ENCODE measurements around the gene KIF5B.
"Not testable (repeated sequence)": the region's sequence is repeated elsewhere in the genome, so short reads cannot be mapped to it uniquely, and the experiment has no call there.

The KIF5B gene

DNA sequence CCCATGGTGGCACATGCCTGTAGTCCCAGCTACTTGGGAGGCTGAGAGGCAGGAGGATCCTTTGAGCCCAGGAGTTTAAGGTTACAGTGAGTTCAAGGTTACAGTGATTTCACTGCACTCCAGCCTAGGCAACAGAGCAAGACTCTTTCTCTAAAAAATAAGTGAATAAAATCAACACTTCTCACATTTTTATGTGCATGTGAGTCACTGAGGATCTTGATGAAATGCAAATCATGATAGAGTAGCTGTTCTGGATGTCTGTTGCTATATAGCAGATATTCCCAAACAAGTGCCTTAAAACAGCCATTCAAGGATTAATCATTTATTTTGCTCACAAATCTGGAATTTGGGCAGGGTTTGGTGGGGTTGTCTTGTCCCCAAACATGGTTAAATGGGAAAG lies 65.3 kb downstream of the KIF5B start:
- no peaks in the 10 kb centered on the region for H3K9me3 ChIP-seq (ENCODE audit: control insufficient read depth, insufficient read depth, low read length)
- H3K27ac ChIP-seq (ENCODE audit: low read length), result no peak overlapping the region
- DNase-seq (ENCODE audit: low read depth, low spot score), result no peak
- H3K36me3 ChIP-seq (ENCODE audit: control insufficient read depth, insufficient read depth, low read length), result no peaks in the 10 kb centered on the region
- no peak overlapping the region for H3K4me3 ChIP-seq (ENCODE audit: low read length)
- H3K4me1 ChIP-seq (ENCODE audit: control insufficient read depth, insufficient read depth, low read length), result no peaks in the 10 kb centered on the region
- H3K27me3 ChIP-seq (ENCODE audit: control insufficient read depth, insufficient read depth, low read length), result no peaks in the 10 kb centered on the region

DNA sequence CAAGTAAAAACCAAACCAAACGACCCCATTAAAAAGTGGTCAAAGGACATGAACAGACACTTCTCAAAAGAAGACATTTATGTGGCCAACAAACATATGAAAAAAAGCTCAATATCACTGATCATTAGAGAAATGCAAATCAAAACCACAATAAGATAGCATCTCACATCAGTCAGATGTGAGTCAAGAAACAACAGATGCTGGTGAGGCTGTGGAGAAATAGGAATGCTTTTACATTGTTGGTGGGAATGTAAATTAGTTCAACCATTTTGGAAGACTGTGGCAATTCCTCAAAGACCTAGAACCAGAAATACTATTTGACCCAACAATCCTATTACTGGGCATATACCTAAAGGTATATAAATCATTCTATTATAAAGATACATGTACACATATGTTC lies 68.4 kb downstream of the KIF5B start:
- not testable (repeated sequence) for H3K4me3 ChIP-seq (ENCODE audit: low read length); DNase-seq (ENCODE audit: low read depth, low spot score); H3K27ac ChIP-seq (ENCODE audit: low read length); H3K27me3 ChIP-seq (ENCODE audit: control insufficient read depth, insufficient read depth, low read length); H3K4me1 ChIP-seq (ENCODE audit: control insufficient read depth, insufficient read depth, low read length); H3K36me3 ChIP-seq (ENCODE audit: control insufficient read depth, insufficient read depth, low read length); H3K9me3 ChIP-seq (ENCODE audit: control insufficient read depth, insufficient read depth, low read length)
- WGBS (ENCODE audit: insufficient coverage, insufficient read length), result no CpG with 5 or more reads among the region's 1 CpG

DNA sequence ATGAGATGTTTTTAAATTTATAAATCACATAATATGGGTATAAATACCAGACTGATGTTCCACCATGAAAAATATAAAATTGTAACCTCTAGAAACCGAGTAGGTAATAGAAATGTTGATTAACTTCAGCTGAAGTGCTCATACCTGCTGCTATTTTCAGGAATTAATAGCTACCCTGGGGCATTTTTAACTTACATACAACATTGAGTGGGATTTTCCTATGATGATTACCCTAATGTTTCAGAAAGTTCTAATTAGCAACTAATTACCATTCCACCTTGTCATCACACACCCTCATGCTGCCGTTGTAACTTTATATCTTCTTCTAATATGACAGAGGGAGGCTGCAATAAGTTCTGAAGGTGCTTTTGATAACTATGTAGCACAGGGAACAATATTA lies 74.1 kb downstream of the KIF5B start:
- Histone ChIP-seq H3K27ac (ENCODE audit: low read length) (no peak overlapping the region), H3K4me3 (ENCODE audit: low read length) (no peak overlapping the region), H3K9me3 (ENCODE audit: control insufficient read depth, insufficient read depth, low read length) (no peaks in the 10 kb centered on the region), H3K27me3 (ENCODE audit: control insufficient read depth, insufficient read depth, low read length) (no peaks in the 10 kb centered on the region), H3K4me1 (ENCODE audit: control insufficient read depth, insufficient read depth, low read length) (no peaks in the 10 kb centered on the region), H3K36me3 (ENCODE audit: control insufficient read depth, insufficient read depth, low read length) (no peaks in the 10 kb centered on the region)
- no CpG with 5 or more reads among the region's 2 CpGs for WGBS (ENCODE audit: insufficient coverage, insufficient read length)
- DNase-seq (ENCODE audit: low read depth, low spot score), result no peak

DNA sequence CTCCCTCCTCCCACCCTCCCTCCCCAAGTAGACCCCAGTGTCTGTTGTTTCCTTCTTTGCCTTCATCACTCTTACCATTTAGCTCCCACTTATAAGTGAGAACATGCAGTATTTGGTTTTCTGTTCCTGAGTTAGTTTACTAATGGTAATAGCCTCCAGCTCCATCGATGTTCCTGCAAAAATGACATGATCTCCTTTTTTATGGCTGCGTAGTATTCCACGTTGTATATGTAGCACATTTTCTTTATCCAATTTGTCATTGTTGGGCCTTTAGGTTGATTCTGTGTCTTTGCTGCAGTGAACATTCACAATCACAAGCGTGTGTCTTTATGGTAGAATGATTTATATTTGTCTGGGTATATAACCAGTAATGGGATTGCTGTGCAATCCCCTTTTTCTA lies 75.8 kb downstream of the KIF5B start:
- Histone ChIP-seq H3K27ac (ENCODE audit: low read length) (no peak overlapping the region), H3K4me3 (ENCODE audit: low read length) (no peak overlapping the region), H3K9me3 (ENCODE audit: control insufficient read depth, insufficient read depth, low read length) (no peaks in the 10 kb centered on the region), H3K4me1 (ENCODE audit: control insufficient read depth, insufficient read depth, low read length) (no peaks in the 10 kb centered on the region), H3K36me3 (ENCODE audit: control insufficient read depth, insufficient read depth, low read length) (no peaks in the 10 kb centered on the region), H3K27me3 (ENCODE audit: control insufficient read depth, insufficient read depth, low read length) (no peaks in the 10 kb centered on the region)
- no CpG with 5 or more reads among the region's 4 CpGs for WGBS (ENCODE audit: insufficient coverage, insufficient read length)
- DNase-seq (ENCODE audit: low read depth, low spot score), result no peak

DNA sequence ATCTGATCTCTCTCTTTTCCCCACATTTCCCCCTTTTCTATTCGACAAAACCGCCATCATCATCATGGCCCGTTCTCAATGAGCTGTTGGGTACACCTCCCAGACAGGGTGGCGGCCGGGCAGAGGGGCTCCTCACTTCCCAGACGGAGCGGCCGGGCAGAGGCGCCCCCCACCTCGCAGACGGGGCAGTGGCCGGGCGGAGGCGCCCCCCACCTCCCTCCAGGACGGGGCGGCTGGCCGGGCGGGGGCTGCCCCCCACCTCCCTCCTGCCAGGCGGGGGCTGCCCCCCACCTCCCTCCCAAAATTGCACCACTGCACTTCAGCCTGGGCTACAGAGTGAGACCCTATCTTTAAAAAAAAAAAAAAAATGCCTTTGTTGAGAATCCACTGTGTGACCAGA lies 77.2 kb downstream of the KIF5B start:
- H3K9me3 ChIP-seq (ENCODE audit: control insufficient read depth, insufficient read depth, low read length); H3K36me3 ChIP-seq (ENCODE audit: control insufficient read depth, insufficient read depth, low read length); H3K27me3 ChIP-seq (ENCODE audit: control insufficient read depth, insufficient read depth, low read length); DNase-seq (ENCODE audit: low read depth, low spot score); H3K4me1 ChIP-seq (ENCODE audit: control insufficient read depth, insufficient read depth, low read length); H3K27ac ChIP-seq (ENCODE audit: low read length); H3K4me3 ChIP-seq (ENCODE audit: low read length): not testable (repeated sequence)
- no CpG with 5 or more reads among the region's 19 CpGs for WGBS (ENCODE audit: insufficient coverage, insufficient read length)

DNA sequence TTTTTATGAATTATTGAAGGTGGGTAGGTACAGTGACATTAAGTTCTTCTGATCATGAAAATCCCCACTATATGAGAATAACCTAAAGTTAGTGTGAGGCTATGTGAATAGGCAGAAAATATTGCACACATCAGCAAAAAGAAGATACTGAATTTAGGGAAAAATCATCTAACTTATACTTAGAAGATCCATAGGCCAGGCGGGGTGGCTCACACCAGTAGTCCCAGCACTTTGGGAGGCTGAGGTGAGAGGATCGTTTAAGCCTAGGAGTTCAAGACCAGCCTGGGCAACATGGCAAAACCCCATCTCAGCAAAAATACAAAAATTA lies 78.1 kb downstream of the KIF5B start:
- no peak for DNase-seq (ENCODE audit: low read depth, low spot score)
- Histone ChIP-seq H3K36me3 (ENCODE audit: control insufficient read depth, insufficient read depth, low read length) (no peaks in the 10 kb centered on the region), H3K4me1 (ENCODE audit: control insufficient read depth, insufficient read depth, low read length) (no peaks in the 10 kb centered on the region), H3K9me3 (ENCODE audit: control insufficient read depth, insufficient read depth, low read length) (no peaks in the 10 kb centered on the region), H3K4me3 (ENCODE audit: low read length) (no peak overlapping the region), H3K27me3 (ENCODE audit: control insufficient read depth, insufficient read depth, low read length) (no peaks in the 10 kb centered on the region), H3K27ac (ENCODE audit: low read length) (no peak overlapping the region)
- WGBS (ENCODE audit: insufficient coverage, insufficient read length), result no CpG with 5 or more reads among the region's 2 CpGs

DNA sequence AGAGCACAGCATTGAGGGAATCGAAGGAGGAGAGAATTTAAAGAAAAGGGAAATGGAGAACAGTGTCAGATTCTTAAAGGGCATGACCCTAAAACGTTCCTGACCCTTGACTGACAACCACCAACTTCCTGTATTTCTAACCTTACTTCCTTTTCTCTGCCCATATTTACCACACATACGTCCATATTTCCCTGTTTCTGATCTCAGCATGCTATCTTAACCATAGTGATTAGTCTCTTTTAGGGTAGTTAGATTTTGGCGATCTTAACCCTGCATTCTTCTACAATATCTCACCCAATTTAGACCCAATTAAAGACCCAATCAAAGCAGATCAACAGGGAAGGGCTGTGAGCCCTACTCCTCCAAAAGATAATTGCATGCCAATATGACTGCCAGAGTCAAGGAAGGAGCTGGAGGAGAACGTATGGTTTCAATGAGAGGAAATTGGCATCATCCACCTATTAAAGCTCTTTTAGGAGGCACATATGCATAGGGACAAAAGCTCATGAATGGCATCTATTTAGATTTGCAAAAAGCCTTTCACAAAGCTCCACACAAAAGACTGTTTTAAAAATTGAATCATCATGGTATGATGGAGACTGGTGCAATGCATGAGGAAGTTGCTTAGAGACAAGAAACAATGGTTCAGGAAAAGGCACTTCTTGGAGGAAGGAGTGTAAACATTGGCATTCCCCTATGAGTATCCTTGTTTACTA lies 78.6 kb downstream of the KIF5B start:
- Histone ChIP-seq H3K4me1 (ENCODE audit: control insufficient read depth, insufficient read depth, low read length) (no peaks in the 10 kb centered on the region), H3K27me3 (ENCODE audit: control insufficient read depth, insufficient read depth, low read length) (no peaks in the 10 kb centered on the region), H3K9me3 (ENCODE audit: control insufficient read depth, insufficient read depth, low read length) (no peaks in the 10 kb centered on the region), H3K4me3 (ENCODE audit: low read length) (no peak overlapping the region), H3K27ac (ENCODE audit: low read length) (no peak overlapping the region), H3K36me3 (ENCODE audit: control insufficient read depth, insufficient read depth, low read length) (no peaks in the 10 kb centered on the region)
- DNase-seq (ENCODE audit: low read depth, low spot score), result no peak
- whole genome bisulfite sequencing (ENCODE audit: insufficient coverage, insufficient read length), result no CpG with 5 or more reads among the region's 5 CpGs

DNA sequence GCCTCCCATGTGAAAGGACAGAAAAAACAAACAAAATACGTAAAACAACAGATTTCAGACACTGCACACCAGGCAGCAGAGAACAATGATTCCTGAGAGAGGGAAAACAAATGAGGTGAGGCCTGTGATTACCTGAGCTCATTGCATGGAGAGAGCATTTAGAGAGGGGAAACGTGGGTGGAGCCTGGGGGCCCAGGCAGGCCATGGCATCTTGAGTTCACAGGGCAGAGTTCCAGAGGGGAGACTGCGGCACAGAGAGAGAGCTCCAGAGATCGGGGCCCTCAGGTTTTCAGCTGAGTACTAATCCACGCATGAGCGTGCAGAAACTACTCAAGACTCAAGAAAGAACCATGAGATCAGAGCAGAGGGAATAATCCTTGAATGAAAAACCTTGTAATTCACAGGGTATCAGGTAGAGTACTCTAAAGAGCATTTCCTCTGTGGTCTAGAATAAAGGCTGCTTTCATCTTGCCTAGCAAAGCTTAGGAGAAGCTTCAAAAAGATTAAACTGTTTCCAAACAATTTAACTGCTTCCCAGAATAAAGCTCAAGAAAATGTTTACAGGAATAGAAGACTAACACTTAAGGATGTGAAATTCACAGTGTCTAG lies 81.0 kb downstream of the KIF5B start:
- no CpG with 5 or more reads among the region's 6 CpGs for WGBS (ENCODE audit: insufficient coverage, insufficient read length)
- no peak for DNase-seq (ENCODE audit: low read depth, low spot score)
- H3K36me3 ChIP-seq (ENCODE audit: control insufficient read depth, insufficient read depth, low read length), result no peaks in the 10 kb centered on the region

DNA sequence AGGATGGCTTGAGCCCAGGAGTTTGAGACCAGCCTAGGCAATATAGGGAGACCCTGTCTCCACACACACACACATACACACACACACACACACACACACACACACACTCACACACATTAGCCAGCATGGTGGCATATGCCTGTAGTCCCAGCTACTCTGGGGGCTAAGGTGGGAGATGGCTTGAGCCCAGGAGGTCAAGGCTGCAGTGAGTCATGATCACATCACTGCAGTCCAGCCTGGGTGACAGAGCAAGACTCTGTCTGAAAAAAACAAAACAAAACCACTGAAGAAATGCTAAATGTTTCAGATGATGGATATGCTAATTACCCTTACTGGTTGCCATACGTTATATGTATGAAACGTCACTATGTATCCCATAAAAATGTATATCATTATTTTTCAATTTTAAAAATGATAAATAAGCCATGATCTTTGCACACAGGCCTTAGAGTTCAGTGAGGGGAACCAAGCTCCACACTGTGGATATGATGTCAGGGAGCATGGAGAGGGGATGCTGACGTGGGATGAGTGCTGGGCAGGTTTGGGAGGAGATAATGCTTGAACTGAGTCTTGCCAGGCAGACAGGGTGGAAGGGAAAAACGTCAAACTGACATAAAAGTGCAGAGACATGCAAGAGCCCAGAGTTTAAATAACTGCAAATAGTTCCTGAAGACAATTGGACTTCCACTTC lies 81.6 kb downstream of the KIF5B start:
- Histone ChIP-seq H3K27me3 (ENCODE audit: control insufficient read depth, insufficient read depth, low read length) (no peaks in the 10 kb centered on the region), H3K27ac (ENCODE audit: low read length) (no peak overlapping the region), H3K4me1 (ENCODE audit: control insufficient read depth, insufficient read depth, low read length) (no peaks in the 10 kb centered on the region), H3K4me3 (ENCODE audit: low read length) (no peak overlapping the region), H3K9me3 (ENCODE audit: control insufficient read depth, insufficient read depth, low read length) (no peaks in the 10 kb centered on the region), H3K36me3 (ENCODE audit: control insufficient read depth, insufficient read depth, low read length) (no peaks in the 10 kb centered on the region)
- WGBS (ENCODE audit: insufficient coverage, insufficient read length), result no CpG with 5 or more reads among the region's 4 CpGs
- DNase-seq (ENCODE audit: low read depth, low spot score), result no peak

More for the DNA sequence above, 81.0 kb downstream of the KIF5B start:
- H3K4me1 ChIP-seq (ENCODE audit: control insufficient read depth, insufficient read depth, low read length), result no peaks in the 10 kb centered on the region
- H3K27me3 ChIP-seq (ENCODE audit: control insufficient read depth, insufficient read depth, low read length), result no peaks in the 10 kb centered on the region
- no peaks in the 10 kb centered on the region for H3K9me3 ChIP-seq (ENCODE audit: control insufficient read depth, insufficient read depth, low read length)
- H3K4me3 ChIP-seq (ENCODE audit: low read length), result no peak overlapping the region
- H3K27ac ChIP-seq (ENCODE audit: low read length), result no peak overlapping the region

DNA sequence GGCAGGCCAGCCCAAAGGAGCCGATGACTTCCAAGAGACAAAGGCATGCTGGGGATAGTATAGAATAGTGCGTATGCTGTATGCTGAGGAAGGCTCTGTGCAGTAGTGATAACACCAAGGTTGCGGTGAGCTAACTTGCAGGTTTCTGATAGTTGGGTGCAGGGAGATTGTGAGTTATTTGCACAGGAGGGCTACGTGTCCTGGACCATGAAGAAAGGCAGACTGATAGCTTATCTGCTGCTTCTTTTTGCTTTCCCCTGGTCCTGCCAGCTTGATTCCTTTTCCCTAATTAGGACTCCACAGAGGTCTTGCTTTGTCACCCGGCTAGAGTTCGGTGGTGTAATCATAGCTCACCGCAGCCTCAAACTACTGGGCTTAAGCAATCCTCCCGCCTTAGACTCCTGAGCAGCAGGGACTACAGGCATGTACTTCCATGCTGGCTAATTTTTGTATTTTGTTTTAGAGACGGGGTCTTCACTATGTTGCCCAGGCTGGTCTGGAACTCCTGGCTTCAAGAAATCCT lies 83.6 kb downstream of the KIF5B start:
- no peaks in the 10 kb centered on the region for H3K27me3 ChIP-seq (ENCODE audit: control insufficient read depth, insufficient read depth, low read length)
- no peak for DNase-seq (ENCODE audit: low read depth, low spot score)
- H3K36me3 ChIP-seq (ENCODE audit: control insufficient read depth, insufficient read depth, low read length), result no peaks in the 10 kb centered on the region
- WGBS (ENCODE audit: insufficient coverage, insufficient read length), result no CpG with 5 or more reads among the region's 9 CpGs
- no peak overlapping the region for H3K4me3 ChIP-seq (ENCODE audit: low read length)
- H3K4me1 ChIP-seq (ENCODE audit: control insufficient read depth, insufficient read depth, low read length), result no peaks in the 10 kb centered on the region
- no peaks in the 10 kb centered on the region for H3K9me3 ChIP-seq (ENCODE audit: control insufficient read depth, insufficient read depth, low read length)
- H3K27ac ChIP-seq (ENCODE audit: low read length), result no peak overlapping the region
